ENCODE results near the gene EXOC3L2.

GRCh38 chr19:45271735-45272108 lies 26.5 kb upstream of the EXOC3L2 start:
- no peak for TF ChIP-seq CTCF (IDR thresholded peaks at IDR 0.05; ENCODE audit: insufficient read depth, low read length, poor library complexity, severe bottlenecking)
- no peak for TF ChIP-seq EZH2phosphoT487 (conservative IDR thresholded peaks at IDR 0.05; ENCODE audit: low read length)

All from SU-DHL-6 (cell line).